Astrocyte (in vitro differentiated cells and primary cell): ENCODE results near the gene RELN. TPM values are rescaled to one million over a fixed set of nuclear protein-coding genes. Genes with fewer than 3 reads are reported as not detected.

Experiments
- DNase-seq: peaks from one replicate; pipeline ENCODE4 v3.0.0-alpha.2; 2010; ENCODE audit warnings: low read depth
- FAIRE-seq: peaks from 2 replicates; lab custom pipeline; 2011; peaks lifted over from hg19 to GRCh38; lab: Jason Lieb, UNC
- H2AFZ ChIP-seq: 2 replicates; pipeline ENCODE4 v1.6.0; 2012; ENCODE audit warnings: low read depth, low read length, inconsistent platforms
- H3K27ac ChIP-seq: 2 replicates; pipeline ENCODE4 v1.5.1; 2011; ENCODE audit warnings: low read depth, low read length, inconsistent platforms
- H3K27me3 ChIP-seq: 2 replicates; pipeline ENCODE4 v1.6.0; 2011; ENCODE audit warnings: low read length, inconsistent platforms; ENCODE audit not compliant: insufficient read depth
- H3K36me3 ChIP-seq: 2 replicates; pipeline ENCODE4 v1.5.1; 2011; ENCODE audit warnings: low read length, inconsistent platforms; ENCODE audit not compliant: insufficient read depth
- H3K4me1 ChIP-seq: 2 replicates; pipeline ENCODE4 v1.5.1; 2011; ENCODE audit warnings: low read length, inconsistent platforms; ENCODE audit not compliant: insufficient read depth
- H3K4me2 ChIP-seq: 2 replicates; pipeline ENCODE4 v1.6.0; 2012; ENCODE audit warnings: low read length, inconsistent platforms
- H3K4me3 ChIP-seq: 2 replicates; pipeline ENCODE4 v1.5.1; 2011; ENCODE audit warnings: low read depth, mild to moderate bottlenecking, low read length, inconsistent platforms; ENCODE audit not compliant: insufficient read depth
- H3K79me2 ChIP-seq: 2 replicates; pipeline ENCODE4 v1.6.0; 2012; ENCODE audit warnings: mild to moderate bottlenecking, low read length, inconsistent platforms; ENCODE audit not compliant: insufficient read depth
- H3K9ac ChIP-seq: 2 replicates; pipeline ENCODE4 v1.6.0; 2012; ENCODE audit warnings: mild to moderate bottlenecking, low read length, inconsistent platforms
- H3K9me3 ChIP-seq: 2 replicates; pipeline ENCODE4 v1.5.1; 2012; ENCODE audit warnings: low read depth, mild to moderate bottlenecking, low read length, inconsistent platforms; ENCODE audit not compliant: insufficient read depth
- H4K20me1 ChIP-seq: 2 replicates; pipeline ENCODE4 v1.6.0; 2012; ENCODE audit warnings: low read length, inconsistent platforms; ENCODE audit not compliant: insufficient read depth
- H3K27ac Mint-ChIP-seq: one replicate; pipeline ENCODE4 v1.8.0; 2021; ENCODE audit warnings: mild to moderate bottlenecking, mixed read lengths; ENCODE audit not compliant: unreplicated experiment
- H3K27me3 Mint-ChIP-seq: one replicate; pipeline ENCODE4 v1.8.0; 2021; ENCODE audit warnings: low read depth, mixed read lengths; ENCODE audit not compliant: unreplicated experiment
- H3K36me3 Mint-ChIP-seq: one replicate; pipeline ENCODE4 v1.8.0; 2021; ENCODE audit warnings: low read depth, mixed read lengths; ENCODE audit not compliant: unreplicated experiment
- H3K4me1 Mint-ChIP-seq: one replicate; pipeline ENCODE4 v1.8.0; 2021; ENCODE audit warnings: low read depth, mixed read lengths; ENCODE audit not compliant: unreplicated experiment
- H3K4me3 Mint-ChIP-seq: one replicate; pipeline ENCODE4 v1.8.0; 2021; ENCODE audit warnings: mild to moderate bottlenecking, moderate library complexity, mixed read lengths; ENCODE audit not compliant: unreplicated experiment
- H3K9me3 Mint-ChIP-seq: one replicate; pipeline ENCODE4 v1.8.0; 2021; ENCODE audit warnings: mild to moderate bottlenecking, mixed read lengths; ENCODE audit not compliant: unreplicated experiment
- CTCF ChIP-seq: IDR thresholded peaks from 2 replicates; pipeline ENCODE4 v1.5.1; 2011; ENCODE audit warnings: low read depth, mild to moderate bottlenecking, inconsistent platforms, low read length, moderate library complexity; ENCODE audit not compliant: insufficient read depth
- EZH2 ChIP-seq: IDR thresholded peaks from 2 replicates; pipeline ENCODE4 v1.6.1; 2012; ENCODE audit warnings: mild to moderate bottlenecking, low read length, inconsistent platforms; ENCODE audit not compliant: insufficient read depth
- total RNA-seq: library from RNA; stranded (reverse); gene quantifications from 2 replicates; pipeline ENCODE4 v1.2.1, GENCODE V29; 2021

Gene RELN
- total RNA-seq, 1 donor from 2014 or later = 0.98 TPM

GRCh38 chr7:103811997-103812396 lies 177.5 kb downstream of the RELN start:
- Histone ChIP-seq H3K79me2 (no peaks in the 10 kb centered on the region), H3K4me1 (no peaks in the 10 kb centered on the region), H4K20me1 (no peaks in the 10 kb centered on the region), H3K36me3 (no peaks in the 10 kb centered on the region), H3K4me2 (no peak overlapping the region), H3K27me3 (no peaks in the 10 kb centered on the region), H2AFZ (no peak overlapping the region), H3K27ac (no peak overlapping the region), H3K4me3 (no peak overlapping the region), H3K9me3 (no peaks in the 10 kb centered on the region), H3K9ac (no peak overlapping the region)
- DNase-seq (no peak), FAIRE-seq (no peak)
- H3K27ac Mint-ChIP-seq = no peak overlapping the region
- no peak for TF ChIP-seq CTCF
- H3K9me3 Mint-ChIP-seq = no peaks in the 10 kb centered on the region
- no peaks in the 10 kb centered on the region for H3K36me3 Mint-ChIP-seq
- peaks cover 8% of the 10 kb centered on the region for H3K27me3 Mint-ChIP-seq
- H3K4me3 Mint-ChIP-seq = no peak overlapping the region
- no peaks in the 10 kb centered on the region for H3K4me1 Mint-ChIP-seq

- H3K4me3 ChIP-seq = no peak overlapping the region
Observed at GRCh38 chr7:103811290-103811689, 178.2 kb downstream of the RELN start.

More at GRCh38 chr7:103811290-103811689, 178.2 kb downstream of the RELN start:
- no peak overlapping the region for H3K4me3 Mint-ChIP-seq
- H3K27ac ChIP-seq = no peak overlapping the region
- no peaks in the 10 kb centered on the region for H3K9me3 ChIP-seq
- no peaks in the 10 kb centered on the region for H3K9me3 Mint-ChIP-seq
- no peaks in the 10 kb centered on the region for H3K79me2 ChIP-seq
- no peak overlapping the region for H3K27ac Mint-ChIP-seq
- no peak for TF ChIP-seq CTCF
- no peak for TF ChIP-seq EZH2
- no peak overlapping the region for H2AFZ ChIP-seq
- FAIRE-seq (no peak), DNase-seq (no peak)
- H3K4me1 Mint-ChIP-seq = no peaks in the 10 kb centered on the region
- H3K4me1 ChIP-seq = no peaks in the 10 kb centered on the region
- H3K27me3 Mint-ChIP-seq = peaks cover 8% of the 10 kb centered on the region
- no peaks in the 10 kb centered on the region for H4K20me1 ChIP-seq
- H3K9ac ChIP-seq = no peak overlapping the region
- H3K27me3 ChIP-seq = no peaks in the 10 kb centered on the region
- no peaks in the 10 kb centered on the region for H3K36me3 ChIP-seq
- H3K36me3 Mint-ChIP-seq = no peaks in the 10 kb centered on the region
- H3K4me2 ChIP-seq = no peak overlapping the region
